HL-60/S4 treated with retinoic acid at 250 ng/mL for 4 days and 3 days (cell line): ENCODE measurements around the gene ZNF821.

Source experiments
- in situ Hi-C: fragments of 300-500 bp; cut with MboI; formaldehyde crosslinking; loops from 2 replicates; pipeline ENCODE4 v1.7.0; 2022; ENCODE audit warnings: low sequenced_read_pairs

Gene ZNF821

GRCh38 chr16:71863995-71864394 lies 20.0 kb downstream of the ZNF821 start:
- in situ Hi-C loops: no loop called here

- in situ Hi-C loops: no loop called here
Measured at GRCh38 chr16:71859762-71860521, 24.0 kb downstream of the ZNF821 start.

DNA sequence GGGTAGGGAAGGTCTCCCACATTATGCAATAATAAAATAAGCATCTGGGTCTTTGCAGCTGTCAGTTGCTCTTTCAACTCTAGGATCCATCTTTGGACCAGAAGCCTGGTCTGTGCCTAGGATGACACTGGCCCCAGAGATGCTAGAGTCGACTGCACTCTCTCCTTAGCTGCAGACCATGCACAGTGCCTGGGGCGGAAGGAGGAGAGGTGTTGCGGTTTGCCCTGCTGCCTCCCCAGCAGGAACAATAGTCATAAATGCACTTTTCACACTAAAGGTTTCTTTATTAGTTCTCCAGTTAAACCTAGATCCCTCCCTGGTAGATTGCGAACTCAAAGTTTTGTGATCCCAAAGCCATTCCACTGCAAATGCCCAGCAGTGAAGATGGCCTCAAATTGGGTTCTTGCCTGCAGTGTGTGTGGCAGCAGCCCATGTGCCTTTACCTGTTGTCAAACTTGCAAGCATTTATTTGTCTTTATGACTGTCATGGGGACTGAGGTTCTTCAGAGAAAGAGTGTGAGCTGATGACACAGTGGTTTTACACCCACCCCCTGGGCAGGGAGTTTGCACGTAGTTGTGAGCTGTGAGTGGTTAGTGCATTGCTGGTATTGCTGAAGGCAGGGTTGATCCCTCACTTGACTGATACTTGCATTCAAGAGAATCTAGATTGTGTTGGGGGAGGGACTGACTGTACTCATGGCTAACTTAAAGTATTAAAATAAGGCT lies 27.9 kb downstream of the ZNF821 start:
- in situ Hi-C loops: no loop called here

DNA sequence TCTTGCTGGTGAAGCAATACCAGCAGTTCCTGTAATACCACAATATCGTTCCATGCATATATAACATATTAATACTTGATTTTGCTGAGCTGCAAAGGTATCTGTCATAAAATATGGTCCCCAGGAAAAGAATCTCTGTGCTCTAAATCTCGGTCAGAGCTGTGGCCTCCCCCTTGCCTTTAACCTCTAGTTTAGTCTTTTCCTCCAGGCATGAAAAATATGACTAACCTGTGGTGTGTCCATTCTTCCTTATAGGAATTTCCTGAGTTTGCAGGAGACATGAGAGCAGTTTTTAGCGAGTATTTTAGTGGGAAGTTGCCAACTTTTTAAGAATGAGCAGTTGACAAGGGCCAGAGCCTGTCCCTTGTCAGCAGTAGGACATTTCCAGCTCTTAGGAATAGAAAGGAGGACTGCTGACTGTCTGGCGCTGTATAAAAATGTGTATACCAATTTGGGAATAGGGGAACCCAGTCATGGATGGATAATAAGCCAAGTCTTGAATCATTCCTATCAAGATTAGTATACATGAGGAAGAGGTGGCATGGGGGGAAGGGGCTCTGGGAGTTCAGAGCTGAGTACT lies 29.5 kb downstream of the ZNF821 start:
- in situ Hi-C loops: no loop called here

DNA sequence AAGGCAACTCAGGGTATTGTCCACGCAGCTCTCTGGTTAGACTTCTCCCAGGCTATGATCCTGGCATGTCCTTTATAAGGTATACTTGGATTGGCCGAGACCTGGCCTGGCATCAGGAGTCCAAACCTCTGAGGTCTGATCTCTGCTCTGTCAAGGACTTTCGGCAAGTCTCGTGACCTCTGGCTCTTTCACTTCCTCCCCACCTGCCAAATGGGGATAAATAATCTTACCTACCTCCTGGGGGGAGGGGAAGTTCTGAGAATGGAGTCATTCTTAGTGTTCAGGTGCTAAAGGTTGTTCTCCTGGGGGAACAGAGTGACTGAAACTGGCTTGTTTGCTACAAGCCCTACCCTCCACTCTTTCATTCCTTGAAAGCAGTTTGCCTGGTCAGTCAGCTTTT lies 30.6 kb downstream of the ZNF821 start:
- in situ Hi-C loops: no loop called here

DNA sequence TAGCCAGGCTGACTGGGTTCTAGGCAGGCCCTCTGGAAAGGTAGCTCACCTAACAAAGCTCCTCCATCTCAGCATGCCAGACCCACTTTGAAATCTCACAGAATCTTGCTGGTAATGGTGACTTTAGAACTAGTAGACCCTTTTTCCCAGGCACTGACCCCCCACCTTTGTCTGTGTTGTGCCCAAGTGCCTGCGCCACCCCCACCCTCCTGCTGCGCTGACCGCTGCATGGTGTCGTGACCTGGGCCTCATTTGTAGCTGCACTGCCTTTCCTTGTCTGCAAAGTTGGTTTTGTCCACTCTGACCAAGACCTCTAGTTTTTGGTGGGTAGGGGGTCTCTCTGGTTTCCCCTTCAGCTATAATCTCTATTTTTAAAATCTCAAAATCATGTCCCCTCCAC lies 31.4 kb downstream of the ZNF821 start:
- in situ Hi-C loops: no loop called here

DNA sequence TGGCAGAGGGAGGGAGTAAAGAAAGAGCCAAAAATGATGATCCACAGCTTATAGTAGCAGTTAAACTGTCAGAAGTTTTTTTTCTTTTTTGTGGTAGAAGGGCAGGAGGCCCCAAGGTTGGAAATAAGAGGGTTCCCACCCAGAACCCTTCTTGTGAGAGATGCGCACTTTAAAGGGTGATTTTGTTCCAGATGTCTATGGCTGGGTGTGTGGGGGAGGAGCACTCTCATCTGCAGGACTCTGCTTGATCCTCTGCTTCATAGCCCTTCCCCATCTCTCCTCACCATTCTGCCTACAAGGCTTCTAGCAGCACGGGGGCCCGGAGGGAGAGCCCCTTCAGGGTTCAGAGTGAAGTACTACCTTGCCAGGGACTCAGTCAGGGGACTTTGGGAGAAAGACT lies 31.8 kb downstream of the ZNF821 start:
- in situ Hi-C loops: no loop called here

DNA sequence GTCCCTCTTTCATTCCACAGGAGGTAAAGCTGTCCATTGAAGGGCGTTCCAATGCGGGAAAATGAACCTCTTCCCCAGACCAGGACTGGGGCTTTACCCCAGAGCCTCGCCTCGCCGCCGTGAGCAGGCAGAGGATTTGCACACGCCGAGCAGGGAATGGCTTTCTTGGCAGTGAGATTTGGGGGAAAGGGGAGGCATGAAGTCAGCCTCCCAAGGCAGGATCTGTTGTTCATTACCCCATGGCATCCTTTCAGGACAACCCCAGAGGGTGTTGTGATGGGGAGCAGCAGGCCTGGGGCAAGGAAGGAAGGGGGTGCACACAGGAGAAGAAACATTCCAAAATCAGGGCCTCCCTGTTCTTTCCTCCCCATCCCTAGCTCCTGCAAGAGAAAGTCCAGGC lies 32.2 kb downstream of the ZNF821 start:
- in situ Hi-C loops: no loop called here

- in situ Hi-C loops: loop anchor here (25.0 kb wide), 1 partner anchor 111 kb away; no protein-coding TSS in a partner anchor
Measured at GRCh38 chr16:71848622-71849021, 35.4 kb downstream of the ZNF821 start.

- in situ Hi-C loops: loop anchor here (25.0 kb wide), 1 partner anchor 110 kb away; no protein-coding TSS in a partner anchor
Measured at GRCh38 chr16:71847096-71847495, 36.9 kb downstream of the ZNF821 start.

GRCh38 chr16:71846431-71846830 lies 37.6 kb downstream of the ZNF821 start:
- in situ Hi-C loops: loop anchor here (25.0 kb wide), 1 partner anchor 109 kb away; no protein-coding TSS in a partner anchor

- in situ Hi-C loops: loop anchor here (25.0 kb wide), 1 partner anchor 109 kb away; no protein-coding TSS in a partner anchor
Measured at GRCh38 chr16:71845639-71846430, 38.1 kb downstream of the ZNF821 start, which contains the start of gene ATXN1L. Gene ATXN1L, plus strand, starts transcription at chr16:71845976. Its CDS starts 3,765 bp downstream, at chr16:71849741.

DNA sequence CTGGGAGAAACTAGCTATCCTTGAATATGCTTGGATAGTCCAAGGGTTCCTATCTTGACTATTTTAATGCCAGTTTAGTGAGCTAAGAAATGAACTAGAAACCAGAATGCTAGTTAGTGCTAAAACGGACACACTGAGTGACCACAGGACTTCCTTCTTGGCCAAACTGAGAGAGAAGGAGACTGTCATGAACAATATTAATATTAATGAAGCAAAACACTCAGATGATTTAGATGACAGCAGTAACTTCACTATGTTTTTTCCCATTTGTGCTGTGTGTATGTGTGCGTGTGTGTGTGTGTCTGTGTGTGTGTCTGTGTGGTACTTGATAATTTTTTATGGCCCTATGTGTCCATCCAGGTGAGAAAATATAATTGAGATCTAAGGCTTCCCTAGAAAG lies 40.4 kb downstream of the ZNF821 start:
- in situ Hi-C loops: loop anchor here (25.0 kb wide), 1 partner anchor 106 kb away; no protein-coding TSS in a partner anchor

- in situ Hi-C loops: loop anchor here (25.0 kb wide), 1 partner anchor 103 kb away; no protein-coding TSS in a partner anchor
Measured at GRCh38 chr16:71840052-71840451, 43.9 kb downstream of the ZNF821 start.

DNA sequence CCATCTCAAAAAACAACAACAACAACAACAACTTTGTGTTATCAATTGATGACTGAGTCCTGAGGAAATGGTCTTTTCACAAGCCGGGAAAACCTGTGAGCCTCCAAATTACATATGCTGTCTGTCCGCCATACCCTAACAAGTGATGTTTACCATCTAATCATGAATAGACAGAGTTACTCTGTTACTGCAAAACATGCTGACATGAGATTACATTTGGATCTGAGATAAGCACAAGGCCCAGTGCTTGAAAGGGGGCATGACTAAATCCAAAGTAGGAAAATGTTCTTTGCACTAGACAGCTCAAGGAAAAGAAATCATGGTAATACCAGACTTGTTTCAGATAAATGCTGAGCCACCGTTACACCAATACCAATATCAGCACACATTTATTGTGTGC lies 46.8 kb downstream of the ZNF821 start:
- in situ Hi-C loops: loop anchor here (25.0 kb wide), 1 partner anchor 100 kb away; no protein-coding TSS in a partner anchor

- in situ Hi-C loops: loop anchor here (25.0 kb wide), 1 partner anchor 97 kb away; no protein-coding TSS in a partner anchor
Measured at GRCh38 chr16:71834291-71834690, 49.7 kb downstream of the ZNF821 start.

DNA sequence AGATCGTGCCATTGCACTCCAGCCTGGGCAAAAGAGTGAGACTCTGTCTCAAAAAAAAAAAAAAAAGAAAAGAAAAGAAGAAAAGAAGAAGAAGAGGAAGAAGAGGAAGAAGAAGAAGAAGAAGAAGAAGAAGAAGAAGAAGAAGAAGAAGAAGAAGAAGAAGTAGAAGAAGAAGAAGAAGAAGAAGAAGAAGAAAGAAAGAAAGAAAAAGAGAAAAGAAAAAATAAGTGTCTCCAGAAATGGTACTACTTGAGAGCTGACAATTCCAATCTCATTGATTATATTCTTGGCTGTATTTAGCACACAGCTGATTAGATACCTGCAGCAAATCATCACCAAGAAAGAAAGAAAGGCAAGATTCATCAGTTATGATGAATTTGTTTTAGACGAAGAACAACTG lies 51.9 kb downstream of the ZNF821 start:
- in situ Hi-C loops: loop anchor here (25.0 kb wide), 1 partner anchor 95 kb away; no protein-coding TSS in a partner anchor

- in situ Hi-C loops: loop anchor here (25.0 kb wide), 1 partner anchor 94 kb away; no protein-coding TSS in a partner anchor
Measured at GRCh38 chr16:71831698-71832097, 52.3 kb downstream of the ZNF821 start.

DNA sequence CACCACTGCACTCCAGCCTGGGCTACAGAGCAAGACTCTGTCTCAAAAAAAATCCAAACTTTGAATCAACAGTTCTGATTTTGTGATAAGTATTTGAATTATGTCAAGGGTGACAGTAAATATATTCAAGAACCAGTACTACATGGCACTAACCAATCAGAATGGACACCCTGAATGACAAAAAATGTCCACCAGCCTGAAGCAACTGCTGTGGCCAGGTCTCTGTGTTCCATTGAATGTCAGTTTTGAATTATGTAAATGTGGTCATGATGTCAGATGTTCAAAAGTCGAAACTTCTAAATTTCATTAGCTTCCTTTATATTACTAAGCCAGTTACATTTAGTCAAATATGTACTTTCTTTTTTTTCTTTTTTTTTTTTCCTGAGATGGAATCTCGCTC lies 53.6 kb downstream of the ZNF821 start:
- in situ Hi-C loops: loop anchor here (25.0 kb wide), 1 partner anchor 93 kb away; no protein-coding TSS in a partner anchor

GRCh38 chr16:71826533-71827017 lies 57.4 kb downstream of the ZNF821 start:
- in situ Hi-C loops: loop anchor here (25.0 kb wide), 1 partner anchor 89 kb away; no protein-coding TSS in a partner anchor
